ENCODE results near the gene KHDC4.

KHDC4 gene

GRCh38 chr1:155968670-155969069 is 34.5 kb upstream of the KHDC4 start:
- no peak for DNase-seq (ENCODE audit: low read depth)
- no peak for TF ChIP-seq CTCF (IDR thresholded peaks at IDR 0.05; ENCODE audit: low read depth, low read length, missing control alignments)
- in situ Hi-C loops (cut with HindIII; ENCODE audit: low sequenced_read_pairs) = no loop called here
- H3K4me3 ChIP-seq (ENCODE audit: low read depth, low read length) = no peak overlapping the region

GRCh38 chr1:155968051-155968400 is 33.8 kb upstream of the KHDC4 start:
- TF ChIP-seq CTCF (IDR thresholded peaks at IDR 0.05; ENCODE audit: low read depth, low read length, missing control alignments) = no peak
- no peak for DNase-seq (ENCODE audit: low read depth)
- in situ Hi-C loops (cut with HindIII; ENCODE audit: low sequenced_read_pairs) = no loop called here
- H3K4me3 ChIP-seq (ENCODE audit: low read depth, low read length) = no peak overlapping the region

- no peak for DNase-seq (ENCODE audit: low read depth)
- TF ChIP-seq CTCF (IDR thresholded peaks at IDR 0.05; ENCODE audit: low read depth, low read length, missing control alignments) = no peak
- in situ Hi-C loops (cut with HindIII; ENCODE audit: low sequenced_read_pairs) = no loop called here
- H3K4me3 ChIP-seq (ENCODE audit: low read depth, low read length) = no peak overlapping the region
Observed at GRCh38 chr1:155967341-155968050, 33.3 kb upstream of the KHDC4 start.

DNA sequence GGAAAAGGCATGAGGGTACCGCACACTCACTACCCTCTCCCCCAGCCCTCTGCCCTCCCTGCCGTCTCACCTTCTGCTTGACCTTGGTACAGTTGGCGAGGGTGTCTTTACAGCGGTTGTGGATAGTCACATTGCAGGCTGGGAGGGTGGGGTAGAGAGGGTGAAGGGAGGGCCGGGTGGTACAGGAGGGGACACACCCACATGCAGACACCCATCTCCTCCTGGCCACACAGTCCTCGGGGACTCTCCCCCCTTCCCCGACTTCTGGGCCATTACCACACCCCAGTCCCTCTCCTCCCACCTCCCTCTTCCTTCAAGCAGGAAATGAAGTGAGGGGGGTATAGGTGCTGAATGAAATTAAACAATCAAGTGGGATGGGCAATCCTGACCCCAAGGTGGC is 32.5 kb upstream of the KHDC4 start:
- no peak for DNase-seq (ENCODE audit: low read depth)
- no peak for TF ChIP-seq CTCF (IDR thresholded peaks at IDR 0.05; ENCODE audit: low read depth, low read length, missing control alignments)
- H3K4me3 ChIP-seq (ENCODE audit: low read depth, low read length) = no peak overlapping the region
- in situ Hi-C loops (cut with HindIII; ENCODE audit: low sequenced_read_pairs) = no loop called here

DNA sequence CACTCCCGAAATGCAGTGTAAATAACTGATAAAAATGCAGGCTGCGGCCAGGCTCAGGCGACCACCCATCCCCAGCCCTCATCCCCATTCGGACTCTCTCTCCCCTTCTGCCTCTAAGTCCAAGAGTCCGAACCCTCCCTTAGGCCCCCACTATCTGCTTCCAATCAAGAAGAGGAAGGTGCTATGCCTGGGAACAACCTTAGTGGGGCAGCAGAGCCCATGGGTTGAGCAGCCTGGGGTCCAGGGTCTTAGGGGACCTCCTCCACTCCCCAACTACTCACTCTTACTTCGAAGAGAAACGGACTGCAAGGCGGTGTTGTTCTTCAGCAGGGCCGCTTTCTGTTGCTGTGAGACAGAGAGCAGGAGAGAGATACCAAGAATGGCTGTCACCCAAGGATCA is 31.9 kb upstream of the KHDC4 start:
- peak; percentile 25 for TF ChIP-seq CTCF (IDR thresholded peaks at IDR 0.05; ENCODE audit: low read depth, low read length, missing control alignments)
- in situ Hi-C loops (cut with HindIII; ENCODE audit: low sequenced_read_pairs) = no loop called here
- no peak for DNase-seq (ENCODE audit: low read depth)
- no peak overlapping the region for H3K4me3 ChIP-seq (ENCODE audit: low read depth, low read length)

- H3K4me3 ChIP-seq (ENCODE audit: low read depth, low read length) = no peak overlapping the region
- no peak for DNase-seq (ENCODE audit: low read depth)
- no peak for TF ChIP-seq CTCF (IDR thresholded peaks at IDR 0.05; ENCODE audit: low read depth, low read length, missing control alignments)
- in situ Hi-C loops (cut with HindIII; ENCODE audit: low sequenced_read_pairs) = no loop called here
Observed at GRCh38 chr1:155964193-155964592, 30.0 kb upstream of the KHDC4 start.

All from astrocyte of the cerebellum (primary cell).